GM23338 (cell line): ENCODE data around the gene CRTC1. TPM values are rescaled to one million over a fixed set of nuclear protein-coding genes. Genes with fewer than 3 reads are reported as not detected.

ENCODE experiments used
- ATAC-seq: fragments of 200-7000 bp; cut with Tn5 transposase; 3 replicates; pipeline ENCODE4 v1.9.1; 2020
- DNase-seq: peaks from one replicate; pipeline ENCODE4 v3.0.0-alpha.2; 2015; ENCODE audit warnings: low spot score
- H2AFZ ChIP-seq: fragments of 200-600 bp; sonication (generic); 2 replicates; pipeline ENCODE4 v1.8.0; 2016; ENCODE audit warnings: antibody characterized with exemption, mild to moderate bottlenecking, moderate library complexity
- H3F3A ChIP-seq: fragments of 200-600 bp; sonication (generic); replicated peaks from 2 replicates; pipeline ENCODE4 v1.8.0; 2017; ENCODE audit warnings: antibody characterized with exemption, mixed run types, low read depth
- H3K27ac ChIP-seq: fragments of 200-600 bp; sonication (generic); 2 replicates; pipeline ENCODE4 v1.6.1; 2016; ENCODE audit warnings: low read depth
- H3K27me3 ChIP-seq: fragments of 200-600 bp; sonication (generic); 2 replicates; pipeline ENCODE4 v1.8.0; 2016; ENCODE audit warnings: mild to moderate bottlenecking, mixed run types, moderate library complexity; ENCODE audit not compliant: insufficient read depth
- H3K36me3 ChIP-seq: fragments of 200-600 bp; sonication (generic); 2 replicates; pipeline ENCODE4 v1.8.0; 2016; ENCODE audit warnings: mild to moderate bottlenecking; ENCODE audit not compliant: insufficient read depth
- H3K4me1 ChIP-seq: fragments of 200-600 bp; sonication (generic); 2 replicates; pipeline ENCODE4 v1.8.0; 2016; ENCODE audit warnings: mild to moderate bottlenecking, moderate library complexity; ENCODE audit not compliant: insufficient read depth
- H3K4me2 ChIP-seq: fragments of 200-600 bp; sonication (generic); 2 replicates; pipeline ENCODE4 v1.7.1; 2017; ENCODE audit warnings: mixed run types
- H3K4me3 ChIP-seq: fragments of 200-600 bp; sonication (generic); 2 replicates; pipeline ENCODE4 v1.6.1; 2016; ENCODE audit warnings: mixed run types
- H3K79me2 ChIP-seq: fragments of 200-600 bp; sonication (generic); replicated peaks from 2 replicates; pipeline ENCODE4 v1.8.0; 2017; ENCODE audit warnings: mild to moderate bottlenecking; ENCODE audit not compliant: insufficient read depth
- H3K9me2 ChIP-seq: fragments of 200-600 bp; sonication (generic); 2 replicates; pipeline ENCODE4 v1.8.0; 2017; ENCODE audit not compliant: insufficient read depth
- H4K20me1 ChIP-seq: fragments of 200-600 bp; sonication (generic); replicated peaks from 2 replicates; pipeline ENCODE4 v1.8.0; 2017; ENCODE audit warnings: mild to moderate bottlenecking; ENCODE audit not compliant: insufficient read depth
- H3K27ac Mint-ChIP-seq: 2 replicates; pipeline ENCODE4 v1.8.0; 2020; ENCODE audit warnings: inconsistent platforms, mild to moderate bottlenecking, moderate library complexity, mixed read lengths
- H3K27me3 Mint-ChIP-seq: 3 replicates; pipeline ENCODE4 v1.8.0; 2022; ENCODE audit warnings: low read depth, mild to moderate bottlenecking, moderate library complexity, mixed read lengths, inconsistent platforms; ENCODE audit not compliant: insufficient read depth, poor library complexity
- H3K36me3 Mint-ChIP-seq: 3 replicates; pipeline ENCODE4 v1.8.0; 2021; ENCODE audit warnings: low read depth, mild to moderate bottlenecking, inconsistent platforms, moderate library complexity, mixed read lengths
- H3K4me1 Mint-ChIP-seq: 3 replicates; pipeline ENCODE4 v1.8.0; 2020; ENCODE audit warnings: mild to moderate bottlenecking, inconsistent platforms, mixed read lengths
- H3K4me3 Mint-ChIP-seq: 3 replicates; pipeline ENCODE4 v1.8.0; 2021; ENCODE audit warnings: moderate library complexity, mild to moderate bottlenecking, inconsistent platforms, mixed read lengths
- H3K9me3 Mint-ChIP-seq: 3 replicates; pipeline ENCODE4 v1.8.0; 2020; ENCODE audit warnings: moderate library complexity, mild to moderate bottlenecking, inconsistent platforms, mixed read lengths
- CREB1 ChIP-seq: fragments of 250-450 bp; sonication (Bioruptor Pico); IDR thresholded peaks from 2 replicates; pipeline ENCODE4 v1.5.0; 2020; ENCODE audit warnings: low read depth, mild to moderate bottlenecking, moderate library complexity
- CTCF ChIP-seq, 2 experiments: fragments of 200-600 bp in 1 of 2; sonication (generic) in 1 of 2; conservative IDR thresholded peaks; 2 replicates each; pipeline versions ENCODE4 v1.5.1 to v1.6.1; 2016 to 2017; ENCODE audit warnings: antibody characterized with exemption in 2 of 2, low read depth in 2 of 2, mild to moderate bottlenecking in 2 of 2, moderate library complexity in 1 of 2
- EZH2 ChIP-seq: fragments of 200-600 bp; sonication (generic); IDR thresholded peaks from one replicate; pipeline ENCODE4 v1.8.0; 2017; ENCODE audit warnings: antibody characterized with exemption, mild to moderate bottlenecking, low read depth; ENCODE audit not compliant: unreplicated experiment
- EZH2phosphoT487 ChIP-seq: fragments of 200-600 bp; sonication (generic); IDR thresholded peaks from one replicate; pipeline ENCODE4 v1.8.1; 2018; ENCODE audit warnings: antibody characterized with exemption; ENCODE audit not compliant: unreplicated experiment
- JUNB ChIP-seq: IDR thresholded peaks from one replicate; pipeline ENCODE4 v1.6.1; 2016; ENCODE audit warnings: antibody characterized with exemption; ENCODE audit not compliant: unreplicated experiment
- NANOG ChIP-seq: IDR thresholded peaks from 2 replicates; pipeline ENCODE4 v1.6.1; 2016; ENCODE audit warnings: antibody characterized with exemption, borderline replicate concordance
- REST ChIP-seq: IDR thresholded peaks from one replicate; pipeline ENCODE4 v1.6.1; 2018; ENCODE audit warnings: antibody characterized with exemption; ENCODE audit not compliant: unreplicated experiment
- STAT1 ChIP-seq: IDR thresholded peaks from one replicate; pipeline ENCODE4 v1.6.1; 2016; ENCODE audit warnings: antibody characterized with exemption; ENCODE audit not compliant: unreplicated experiment
- ZNF114 ChIP-seq: fragments of 250-450 bp; sonication (Bioruptor Pico); IDR thresholded peaks from 2 replicates; pipeline ENCODE4 v1.5.0; 2020; ENCODE audit warnings: mild to moderate bottlenecking, moderate library complexity
- ZNF331 ChIP-seq: fragments of 250-450 bp; sonication (Bioruptor Pico); IDR thresholded peaks from 2 replicates; pipeline ENCODE4 v1.5.0; 2020; ENCODE audit warnings: low read depth, mild to moderate bottlenecking, moderate library complexity
- polyA plus RNA-seq: library from polyadenylated mRNA; unstranded; fragments of >200 nt; fragmentation: Nextera tagmentation; extraction: Ambion mirVana; gene quantifications from 2 replicates; pipeline ENCODE4 v1.2.1, GENCODE V29; 2016
- total RNA-seq: library from RNA; depleted of rRNA; stranded (reverse); fragments of >200 nt; shearing (Covaris generic); gene quantifications from 2 replicates; pipeline ENCODE4 v1.2.3, GENCODE V29; 2014

The CRTC1 gene
- total and polyA plus RNA-seq, 2 experiments from 2014 or later, result 5.4 to 8.4 TPM

GRCh38 chr19:18761531-18762110, 78.1 kb downstream of the CRTC1 start:
- H3F3A ChIP-seq, result 0 out of 2 replicates have a peak, but pooled peaks cover 3% of the 10 kb centered on the region
- H3K9me2 ChIP-seq, result no peaks in the 10 kb centered on the region
- no peaks in the 10 kb centered on the region for H3K4me1 ChIP-seq
- Mint-ChIP-seq H3K9me3 (no peaks in the 10 kb centered on the region), H3K27ac (no peak overlapping the region), H3K4me1 (peaks cover 8% of the 10 kb centered on the region; the same call in 2 of the 3 replicates), H3K27me3 (peaks cover 34% of the 10 kb centered on the region), H3K36me3 (no peaks in the 10 kb centered on the region), H3K4me3 (no peak overlapping the region)
- H2AFZ ChIP-seq, result no peak overlapping the region
- peaks cover 36% of the 10 kb centered on the region for H3K27me3 ChIP-seq
- peaks cover 7% of the 10 kb centered on the region for H4K20me1 ChIP-seq
- H3K79me2 ChIP-seq, result no peaks in the 10 kb centered on the region
- DNase-seq (no peak), ATAC-seq (no peak)
- no peak overlapping the region for H3K27ac ChIP-seq
- no peak overlapping the region for H3K4me3 ChIP-seq
- H3K4me2 ChIP-seq, result no peak overlapping the region
- H3K36me3 ChIP-seq, result no peaks in the 10 kb centered on the region
- no peak for TF ChIP-seq CTCF (conservative IDR thresholded peaks at IDR 0.05; ENCODE audit: low read depth in 2 of 2)
- TF ChIP-seq REST, result no peak
- no peak for TF ChIP-seq EZH2phosphoT487
- TF ChIP-seq ZNF114 (CRISPR knock-in tag), result no peak
- no peak for TF ChIP-seq ZNF331 (CRISPR knock-in tag)
- TF ChIP-seq NANOG, result no peak
- TF ChIP-seq JUNB, result no peak
- no peak for TF ChIP-seq EZH2
- no peak for TF ChIP-seq STAT1
- TF ChIP-seq CREB1 (CRISPR knock-in tag), result no peak
